Skin epidermis (tissue), 12 donors: ENCODE measurements around the gene WNK3.
A peak's percentile ranks its signal among the peaks of the same experiment; 100 is the strongest.
"Not testable (repeated sequence)": the region's sequence is repeated elsewhere in the genome, so short reads cannot be mapped to it uniquely, and the experiment has no call there.

ENCODE experiments used
- H3K27ac ChIP-seq, 21 experiments: fragments of 200-600 bp; sonication (generic) in 11 of 21; one replicate each; pipeline ENCODE4 v1.5.0; 2020; ENCODE audit warnings: mild to moderate bottlenecking in 3 of 21, inconsistent platforms in 2 of 21, moderate library complexity in 2 of 21
- H3K4me3 ChIP-seq, 7 experiments: fragments of 200-600 bp; sonication (generic) in 2 of 7; one replicate each; pipeline ENCODE4 v1.5.0; 2020; ENCODE audit warnings: inconsistent platforms in 2 of 7, mild to moderate bottlenecking in 2 of 7, moderate library complexity in 1 of 7

WNK3 gene

DNA sequence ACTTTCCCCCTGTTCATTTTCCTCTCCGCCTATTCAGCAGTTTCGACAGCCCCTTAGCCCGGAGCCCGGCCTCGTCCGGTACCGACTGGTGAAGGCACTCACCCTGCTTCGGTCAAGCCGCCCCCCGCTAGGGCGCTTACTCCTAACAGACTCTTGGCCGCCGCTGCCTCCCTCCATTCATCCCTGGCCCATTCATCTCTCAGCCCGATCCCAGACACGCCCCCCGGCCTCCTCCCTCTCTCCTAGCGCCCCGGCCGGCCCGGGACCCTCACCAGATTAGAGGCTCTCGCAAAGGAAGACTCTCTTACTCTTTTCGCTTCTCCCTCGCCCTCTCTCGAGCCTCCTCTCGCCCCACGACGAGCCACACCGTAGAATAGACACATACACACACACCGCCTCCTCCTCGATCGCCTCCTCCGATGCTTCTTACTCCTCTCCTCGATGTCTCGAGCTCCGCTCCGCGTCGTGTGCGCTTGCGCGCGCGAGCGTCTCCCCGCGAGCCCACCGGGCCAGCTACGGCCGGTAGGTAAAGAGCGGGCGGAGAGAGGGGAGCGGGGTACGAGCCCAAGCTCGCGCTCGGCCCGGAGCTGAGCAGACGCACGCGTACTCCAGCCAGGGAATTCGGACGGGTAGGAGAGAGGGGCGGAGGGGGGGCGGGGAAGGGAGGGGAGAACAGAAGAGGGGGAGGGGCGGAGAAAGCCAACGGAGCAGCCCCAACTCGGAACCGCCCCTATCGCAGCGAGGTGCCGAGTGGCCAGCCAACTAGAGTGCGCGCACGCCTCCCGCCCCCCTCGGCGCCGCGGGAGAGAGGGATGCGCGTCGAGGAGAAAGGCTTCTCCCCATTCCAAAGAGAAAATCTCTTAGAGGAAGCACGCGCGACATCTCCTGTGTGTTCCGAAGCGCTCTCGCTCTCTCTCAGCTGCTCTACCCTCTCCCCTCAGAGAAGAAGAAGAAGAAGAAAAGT is at the start of gene WNK3:
TSS of gene WNK3 (minus strand) at position 633 of the 964 bp plus-strand sequence.
- Histone ChIP-seq H3K27ac (peak within 1 kb of the TSS in 5 of 21 experiments; percentile 23 to 64 (median 57)), H3K4me3 (peak within 1 kb of the TSS; percentile 33 to 53 (median 36))

- no peak overlapping the region for H3K27ac ChIP-seq
- no peak overlapping the region for H3K4me3 ChIP-seq
Observed at GRCh38 chrX:54407266-54407665, 49.4 kb upstream of the WNK3 start.

DNA sequence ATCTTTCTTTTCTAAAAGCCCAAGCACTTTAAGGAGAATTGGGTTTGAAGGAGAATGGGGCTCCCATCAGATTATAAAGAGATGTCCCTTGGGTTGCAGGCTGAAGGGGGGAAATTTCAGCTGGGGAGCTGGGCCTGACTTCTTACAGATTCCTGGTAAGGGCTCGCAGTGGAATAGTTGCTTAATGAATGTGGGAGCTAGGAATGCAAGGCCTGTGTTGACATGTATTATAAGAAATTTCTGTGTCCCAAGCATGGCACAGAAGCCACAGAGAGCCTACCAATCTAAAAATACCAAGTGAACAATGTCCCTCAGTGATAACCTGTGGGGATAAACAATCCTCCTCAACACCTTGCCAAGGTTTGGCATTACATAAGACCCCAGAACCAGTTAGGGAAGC is 39.3 kb upstream of the WNK3 start:
- Histone ChIP-seq H3K4me3 (no peak overlapping the region), H3K27ac (no peak overlapping the region)

GRCh38 chrX:54386314-54386713 is 28.5 kb upstream of the WNK3 start:
- Histone ChIP-seq H3K27ac (no peak overlapping the region), H3K4me3 (no peak overlapping the region)

GRCh38 chrX:54384661-54385060 is 26.8 kb upstream of the WNK3 start:
- H3K27ac ChIP-seq, H3K4me3 ChIP-seq: not testable (repeated sequence)

GRCh38 chrX:54359408-54359807 is 1.6 kb upstream of the WNK3 start:
- Histone ChIP-seq H3K27ac (no peak overlapping the region), H3K4me3 (peak overlapping the region in 1 of 7 experiments; percentile 40)

GRCh38 chrX:54358424-54359211 is 772 bp upstream of the WNK3 start:
- peak overlapping the region; percentile 33 to 53 (median 36) for H3K4me3 ChIP-seq
- H3K27ac ChIP-seq = peak overlapping the region in 4 of 21 experiments; percentile 23 to 64 (median 42)

- Histone ChIP-seq H3K4me3 (no peak overlapping the region), H3K27ac (no peak overlapping the region)
Observed at GRCh38 chrX:54352677-54353076, 5.2 kb downstream of the WNK3 start.

GRCh38 chrX:54337383-54337782 is 20.5 kb downstream of the WNK3 start:
- H3K4me3 ChIP-seq, H3K27ac ChIP-seq: not testable (repeated sequence)

- H3K4me3 ChIP-seq = no peak overlapping the region
- H3K27ac ChIP-seq = no peak overlapping the region
Observed at GRCh38 chrX:54325077-54325476, 32.8 kb downstream of the WNK3 start.

GRCh38 chrX:54320067-54320466 is 37.8 kb downstream of the WNK3 start:
- Histone ChIP-seq H3K27ac (no peak overlapping the region), H3K4me3 (no peak overlapping the region)

- no peak overlapping the region for H3K4me3 ChIP-seq
Observed at GRCh38 chrX:54306379-54306778, 51.5 kb downstream of the WNK3 start.

DNA sequence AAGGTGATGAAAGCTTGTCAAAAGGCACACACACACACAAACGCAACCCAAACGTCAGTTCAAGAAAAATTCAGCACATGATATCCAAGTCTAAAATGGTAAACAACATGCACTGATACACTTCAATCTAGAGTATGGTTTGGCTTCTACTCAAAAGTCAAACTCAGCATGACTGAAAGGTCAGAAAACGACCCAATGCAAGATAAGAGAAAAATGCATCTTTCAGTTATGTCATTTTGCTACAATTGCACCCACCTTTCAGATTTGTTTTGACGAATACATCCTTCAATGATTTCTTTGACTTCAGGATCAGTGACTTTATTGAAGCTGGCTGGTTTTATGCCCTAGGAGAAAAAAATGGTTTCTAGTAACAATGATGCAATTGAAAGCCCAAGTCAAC is 56.3 kb downstream of the WNK3 start:
- no peak overlapping the region for H3K27ac ChIP-seq
- no peak overlapping the region for H3K4me3 ChIP-seq

More at GRCh38 chrX:54306379-54306778, 51.5 kb downstream of the WNK3 start:
- H3K27ac ChIP-seq = no peak overlapping the region

DNA sequence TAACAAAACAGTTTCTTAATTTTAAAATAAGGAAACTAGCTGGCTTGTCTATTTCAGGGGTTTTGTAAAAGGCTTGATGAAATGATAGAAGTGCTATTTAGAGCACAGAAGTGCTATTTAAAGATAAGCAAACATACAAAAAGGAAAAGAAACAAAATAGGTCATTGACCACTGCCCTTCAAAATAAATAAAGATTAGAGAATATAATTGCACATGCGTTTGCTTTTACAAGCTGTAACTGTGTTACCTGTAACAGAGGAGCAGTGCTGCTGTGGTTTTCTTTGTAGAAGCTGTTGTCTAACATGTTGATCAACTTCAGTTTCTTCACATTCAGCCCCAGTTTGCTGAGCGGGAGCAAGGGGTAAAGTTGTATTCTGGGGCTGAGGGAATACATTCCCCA is 63.5 kb downstream of the WNK3 start:
- Histone ChIP-seq H3K27ac (no peak overlapping the region), H3K4me3 (no peak overlapping the region)

DNA sequence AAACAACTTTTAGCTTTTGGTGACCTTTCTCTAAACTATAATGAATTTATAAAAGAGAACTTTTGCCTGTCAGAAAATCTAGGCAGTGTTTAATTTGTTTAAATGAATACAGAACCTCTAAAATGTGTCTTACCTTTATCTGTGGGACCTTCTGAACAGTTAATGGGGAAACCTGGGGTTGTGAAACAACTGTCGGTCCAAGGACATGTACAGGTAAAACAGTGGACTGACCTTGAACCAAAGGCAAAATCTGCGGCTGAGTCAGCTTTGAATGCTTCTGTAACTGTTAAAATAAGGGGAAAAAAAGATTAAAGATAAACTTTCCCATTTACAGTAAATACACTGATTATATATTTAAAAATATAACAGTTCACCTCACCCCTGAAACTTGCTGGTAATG is 65.1 kb downstream of the WNK3 start:
- Histone ChIP-seq H3K4me3 (no peak overlapping the region), H3K27ac (no peak overlapping the region)

DNA sequence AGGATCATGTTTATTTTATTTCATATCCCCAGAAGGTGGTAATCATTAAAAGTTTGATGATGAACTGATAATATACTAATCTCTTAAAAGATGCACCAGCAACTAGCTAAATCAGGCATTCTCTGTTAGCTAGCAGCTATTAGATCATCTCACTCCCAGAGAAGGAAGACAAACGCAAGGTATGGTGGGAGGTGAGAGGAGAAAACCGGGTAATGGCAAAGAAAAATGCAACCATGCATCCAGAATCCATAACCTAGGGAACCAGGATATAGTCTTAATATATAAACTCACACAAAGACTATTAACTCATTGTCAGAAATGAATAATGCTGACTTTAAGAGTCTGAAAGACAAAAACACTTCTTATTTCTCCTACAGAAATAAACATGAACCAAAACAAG is 66.1 kb downstream of the WNK3 start:
- Histone ChIP-seq H3K4me3 (no peak overlapping the region), H3K27ac (no peak overlapping the region)

GRCh38 chrX:54288968-54289367 is 68.9 kb downstream of the WNK3 start:
- no peak overlapping the region for H3K27ac ChIP-seq
- H3K4me3 ChIP-seq = no peak overlapping the region

- Histone ChIP-seq H3K4me3 (no peak overlapping the region), H3K27ac (no peak overlapping the region)
Observed at GRCh38 chrX:54288277-54288676, 69.6 kb downstream of the WNK3 start.

DNA sequence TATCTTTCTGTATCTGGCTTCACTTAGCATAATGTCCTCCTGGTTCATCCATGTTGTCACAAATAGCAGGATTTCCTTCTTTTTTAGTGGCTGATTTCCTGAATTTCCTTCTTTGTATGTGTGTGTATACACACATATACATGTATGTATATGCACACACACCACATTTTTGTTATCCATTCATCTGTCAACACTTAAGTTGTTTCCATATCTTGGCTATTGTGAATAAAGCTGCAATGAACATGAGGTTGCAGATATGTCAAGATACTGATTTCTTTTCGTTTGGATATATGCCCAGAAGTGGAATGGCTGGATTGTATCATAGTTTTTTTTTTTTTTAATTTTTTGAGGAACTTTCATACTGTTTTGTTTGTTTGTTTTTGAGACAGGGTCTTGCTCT is 76.2 kb downstream of the WNK3 start:
- no peak overlapping the region for H3K27ac ChIP-seq

GRCh38 chrX:54280466-54280865 is 77.4 kb downstream of the WNK3 start:
- Histone ChIP-seq H3K4me3 (no peak overlapping the region), H3K27ac (no peak overlapping the region)

More for the DNA sequence above, 76.2 kb downstream of the WNK3 start:
- no peak overlapping the region for H3K4me3 ChIP-seq

DNA sequence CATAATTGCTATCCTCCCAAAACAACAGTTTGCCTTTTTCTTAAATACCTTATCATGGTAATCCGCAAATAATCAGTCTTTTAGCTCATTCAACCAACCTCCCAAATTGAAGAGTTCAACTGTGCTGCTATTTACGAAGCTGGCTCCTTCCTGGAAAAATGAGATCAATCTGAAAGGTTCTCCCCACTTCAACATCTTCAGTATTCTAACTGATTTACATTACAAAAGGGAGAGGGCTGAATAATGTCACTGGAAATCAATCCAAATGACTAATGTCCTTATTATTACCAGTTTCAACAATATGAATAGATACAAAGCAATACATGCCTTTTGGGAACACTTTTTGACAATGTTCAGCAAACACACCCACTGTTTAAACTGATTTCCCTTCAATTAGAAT is 86.2 kb downstream of the WNK3 start:
- no peak overlapping the region for H3K27ac ChIP-seq
- no peak overlapping the region for H3K4me3 ChIP-seq
